Mammary epithelial cell (primary cell): ENCODE measurements around the gene KLHL2.

Experiments
- CTCF ChIP-seq, 2 donors: IDR thresholded peaks in 1 of 2; conservative IDR thresholded peaks in 1 of 2; 2 replicates each; pipeline ENCODE4 v1.5.1; 2011 to 2012; ENCODE audit warnings: inconsistent platforms in 2 of 2, low read length in 2 of 2, mild to moderate bottlenecking in 2 of 2, control low read depth in 1 of 2, low read depth in 1 of 2; ENCODE audit not compliant: insufficient read depth in 1 of 2; ENCODE audit errors: extremely low read depth in 1 of 2
- EZH2 ChIP-seq: IDR thresholded peaks from 2 replicates; pipeline ENCODE4 v1.6.1; 2012; ENCODE audit warnings: low read length, inconsistent platforms, borderline replicate concordance

- TF ChIP-seq CTCF (conservative IDR thresholded peaks at IDR 0.05 in 1 of 2, IDR thresholded peaks at IDR 0.05 in 1 of 2; ENCODE audit: extremely low read depth in 1 of 2, insufficient read depth in 1 of 2, low read depth in 1 of 2, low read length in 2 of 2) (peak; percentile 41 to 70), EZH2 (no peak)
These were observed 148.5 kb downstream of the KLHL2 start for GRCh38 chr4:165355900-165356300.
